GM21447 (cell line): Measurements from ENCODE around the gene UBE2K.
"Not testable (repeated sequence)": the region's sequence is repeated elsewhere in the genome, so short reads cannot be mapped to it uniquely, and the experiment has no call there.

Experiments used
- ATAC-seq: cut with Tn5 transposase; IDR thresholded peaks from one replicate; pipeline ENCODE4 v1.9.1; 2021; ENCODE audit not compliant: unreplicated experiment

The UBE2K gene

DNA sequence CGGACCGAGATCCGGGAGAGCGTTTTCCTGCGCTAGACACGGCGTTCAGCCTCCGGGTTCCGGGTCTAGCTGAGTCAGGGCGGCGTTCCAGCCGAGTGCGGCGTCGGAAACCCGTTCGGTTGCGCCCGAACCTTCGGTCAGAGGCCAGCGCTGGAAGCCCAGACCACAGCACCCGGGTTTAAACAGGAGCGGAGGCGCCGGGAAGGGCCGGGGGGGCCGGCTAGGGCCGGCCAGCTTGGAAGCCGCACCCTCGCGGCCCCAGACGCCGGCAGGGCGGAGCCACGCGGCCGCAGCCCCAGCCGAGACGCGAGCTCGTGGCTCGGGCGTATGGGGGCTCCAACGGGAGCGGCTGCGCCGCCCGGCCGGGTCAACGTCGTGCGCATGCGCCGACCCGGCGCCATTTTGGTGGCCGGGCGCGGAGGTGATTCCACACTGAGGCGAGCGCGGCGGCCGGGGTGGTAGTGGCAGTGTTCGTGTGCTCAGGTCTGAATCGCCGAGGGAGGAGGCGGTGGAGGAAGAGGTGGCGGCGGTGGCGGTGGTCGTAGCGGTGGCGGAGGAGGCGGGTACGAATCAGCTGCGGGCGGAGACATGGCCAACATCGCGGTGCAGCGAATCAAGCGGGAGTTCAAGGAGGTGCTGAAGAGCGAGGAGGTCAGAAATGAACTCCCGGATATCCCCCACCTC, at the start of gene UBE2K:
Gene UBE2K (plus strand): TSS at position 397 of the 684 bp plus-strand sequence. CDS start 192 bp downstream, at position 589.
- ATAC-seq = peak; percentile 71

- ATAC-seq = no peak
These were observed 49.7 kb upstream of the UBE2K start for GRCh38 chr4:39648213-39648612.

- ATAC-seq = no peak
These were observed 48.9 kb upstream of the UBE2K start for GRCh38 chr4:39648827-39649558.

GRCh38 chr4:39649639-39650265, 48.2 kb upstream of the UBE2K start:
- no peak for ATAC-seq

GRCh38 chr4:39651586-39651985, 46.4 kb upstream of the UBE2K start:
- ATAC-seq = not testable (repeated sequence)

- no peak for ATAC-seq
These were observed 42.7 kb upstream of the UBE2K start for GRCh38 chr4:39655211-39655610.

GRCh38 chr4:39655876-39656275, 42.1 kb upstream of the UBE2K start:
- ATAC-seq = no peak

- ATAC-seq = not testable (repeated sequence)
These were observed 41.3 kb upstream of the UBE2K start for GRCh38 chr4:39656638-39657037.

DNA sequence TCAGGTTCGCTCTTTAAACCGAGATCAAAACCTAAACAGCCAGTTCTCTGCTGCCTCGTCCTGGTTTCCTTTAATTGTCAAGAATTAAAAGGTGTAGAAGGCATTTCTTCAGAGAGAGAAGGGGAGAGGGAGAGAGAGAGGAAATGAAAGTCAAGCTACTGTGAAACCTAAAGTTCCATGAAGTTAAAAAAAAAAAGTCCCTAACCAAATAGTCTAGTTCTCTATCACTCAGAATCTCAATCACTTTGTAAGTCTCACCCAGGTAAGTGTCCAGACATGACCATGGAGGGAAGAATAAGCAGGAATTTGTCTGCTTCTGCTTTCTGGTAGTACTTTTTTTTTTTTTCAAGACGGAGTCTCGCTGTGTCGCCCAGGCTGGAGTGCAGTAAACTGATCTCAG, 40.5 kb upstream of the UBE2K start:
- ATAC-seq = peak; percentile 86

- ATAC-seq = no peak
These were observed 39.2 kb upstream of the UBE2K start for GRCh38 chr4:39658756-39659155.

DNA sequence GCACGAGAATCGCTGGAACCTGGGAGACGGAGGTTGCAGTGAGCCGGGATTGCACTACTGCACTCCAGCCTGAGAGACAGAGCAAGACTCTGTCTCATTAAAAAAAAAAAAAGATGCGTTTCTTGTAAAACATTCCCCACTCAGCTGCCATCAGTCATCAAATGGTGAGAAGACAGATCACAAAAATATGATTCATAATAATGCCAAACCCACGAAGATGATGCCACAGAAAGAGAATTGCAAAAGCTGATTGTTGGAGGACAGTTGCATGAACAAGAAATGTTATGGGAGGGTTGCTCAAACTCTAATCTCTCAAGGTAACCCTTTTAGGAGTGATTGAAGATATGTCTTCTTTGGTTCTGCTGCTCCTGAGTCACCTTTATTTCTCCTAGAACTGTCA, 37.9 kb upstream of the UBE2K start:
- no peak for ATAC-seq

DNA sequence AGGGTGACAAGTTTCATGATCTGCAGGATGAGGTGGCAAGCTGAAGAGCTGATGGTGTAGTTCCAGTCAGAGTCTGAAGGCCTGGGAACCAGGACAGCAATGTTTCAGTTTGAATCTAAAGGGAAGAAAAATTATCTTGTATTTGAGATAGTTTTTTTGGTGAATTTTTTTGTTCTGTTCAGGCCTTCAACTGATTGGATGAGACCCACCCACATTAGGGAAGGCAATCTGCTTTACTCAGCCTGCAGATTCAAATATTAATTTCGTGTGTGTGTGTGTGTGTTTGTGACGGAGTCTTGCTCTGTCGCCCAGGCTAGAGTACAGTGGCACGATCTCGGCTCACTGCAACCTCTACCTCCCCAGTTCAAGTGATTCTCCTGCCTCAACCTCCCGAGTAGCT, 37.2 kb upstream of the UBE2K start:
- no peak for ATAC-seq

DNA sequence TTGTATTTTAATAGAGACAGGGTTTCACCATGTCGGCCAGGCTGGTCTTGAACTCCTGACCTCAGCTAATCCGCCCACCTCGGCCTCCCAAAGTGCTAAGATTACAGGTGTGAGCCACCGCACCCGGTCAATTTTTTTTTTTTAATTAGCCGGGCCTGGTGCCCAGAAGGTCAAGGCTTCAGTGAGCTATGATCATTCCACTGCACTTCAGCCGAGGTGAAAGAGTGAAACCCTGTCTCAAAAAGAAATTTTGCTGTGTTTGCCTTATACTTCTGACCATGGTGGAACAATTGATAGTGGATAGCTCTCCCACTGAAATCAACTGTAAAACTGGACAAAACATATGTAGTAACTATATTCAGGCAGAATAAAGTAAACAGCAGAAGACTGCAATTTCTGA, 35.3 kb upstream of the UBE2K start:
- ATAC-seq = no peak

GRCh38 chr4:39664828-39665731, 32.9 kb upstream of the UBE2K start:
- ATAC-seq = no peak

- ATAC-seq = no peak
These were observed 30.2 kb upstream of the UBE2K start for GRCh38 chr4:39667706-39668105.

GRCh38 chr4:39668887-39669286, 29.0 kb upstream of the UBE2K start:
- no peak for ATAC-seq

- ATAC-seq = not testable (repeated sequence)
These were observed 27.6 kb upstream of the UBE2K start for GRCh38 chr4:39670296-39670695.

DNA sequence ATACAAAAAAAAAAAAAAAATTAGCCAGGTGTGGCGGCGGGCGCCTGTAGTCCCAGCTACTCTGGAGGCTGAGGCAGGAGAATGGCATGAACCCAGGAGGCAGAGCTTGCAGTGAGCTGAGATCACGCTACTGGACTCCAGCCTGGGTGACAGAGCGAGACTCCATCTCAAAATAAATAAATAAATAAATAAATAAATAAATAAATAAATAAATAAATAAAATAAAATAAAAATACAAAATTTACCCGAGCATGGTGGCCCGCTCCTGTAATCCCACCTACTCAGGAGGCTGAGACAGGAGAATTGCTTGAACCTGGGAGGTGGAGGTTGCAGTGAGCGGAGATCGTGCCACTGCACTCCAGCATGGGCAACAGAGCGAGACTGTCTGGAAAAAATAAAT, 22.3 kb upstream of the UBE2K start:
- not testable (repeated sequence) for ATAC-seq

- not testable (repeated sequence) for ATAC-seq
These were observed 16.9 kb upstream of the UBE2K start for GRCh38 chr4:39681003-39681402.

DNA sequence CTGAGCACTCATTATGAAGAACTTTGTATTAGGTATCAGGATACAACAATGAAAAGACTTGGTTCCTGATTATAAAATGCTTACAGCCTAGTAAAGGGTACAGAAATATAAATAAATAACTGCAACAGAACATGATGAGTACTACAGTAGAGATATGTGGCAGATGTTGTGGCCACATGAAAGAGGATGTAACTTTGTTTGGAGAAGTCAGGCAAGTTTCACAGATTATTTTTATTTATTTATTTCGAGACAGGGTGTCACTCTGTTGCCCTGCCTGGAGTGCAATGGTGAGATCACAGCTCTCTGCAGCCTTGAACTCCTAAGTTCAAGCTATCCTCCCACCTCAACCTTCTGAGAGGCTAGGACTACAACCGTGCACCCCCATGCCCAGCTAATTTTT, 15.8 kb upstream of the UBE2K start:
- ATAC-seq = peak; percentile 82

DNA sequence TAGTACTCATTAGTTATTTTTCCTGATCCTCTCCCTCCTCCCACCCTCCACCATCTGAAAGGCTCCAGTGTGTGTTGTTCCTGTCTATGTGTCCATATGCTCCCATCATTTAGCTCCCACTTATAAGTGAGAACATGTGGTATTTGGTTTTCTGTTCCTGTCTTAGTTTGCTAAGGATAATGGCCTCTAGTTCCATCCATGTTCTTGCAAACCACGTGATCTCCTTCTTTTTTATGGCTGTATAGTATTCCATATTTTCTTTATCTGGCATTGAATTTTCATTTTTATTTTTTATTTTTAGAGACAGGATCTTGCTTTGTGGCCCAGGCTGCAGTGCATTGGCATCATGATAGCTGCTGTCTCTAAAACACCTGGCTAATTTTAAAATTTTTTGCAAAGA, 11.9 kb upstream of the UBE2K start:
- ATAC-seq = no peak
